Stomach (tissue), 4 donors: ENCODE results near the gene PLA2G5.

ENCODE experiments used
- CTCF ChIP-seq, 7 experiments: fragments of 450-650 bp in 4 of 7; fragments of 200-600 bp in 3 of 7; sonication (generic) in 3 of 7; IDR thresholded peaks; one replicate each; pipeline ENCODE4 v1.5.1; 2016 to 2019; ENCODE audit warnings: antibody characterized with exemption in 7 of 7, control low read depth in 2 of 7, mild to moderate bottlenecking in 1 of 7
- EP300 ChIP-seq: sonication (generic); formaldehyde crosslinking; IDR thresholded peaks from one replicate; pipeline ENCODE4 v1.6.1; 2017; ENCODE audit warnings: antibody characterized with exemption
- POLR2A ChIP-seq, 4 donors: fragments of 450-650 bp; IDR thresholded peaks; one replicate each; pipeline ENCODE4 v1.6.1; 2016; ENCODE audit warnings: antibody characterized with exemption in 4 of 4, control low read depth in 2 of 4, mild to moderate bottlenecking in 1 of 4, moderate library complexity in 1 of 4
- POLR2AphosphoS5 ChIP-seq, 3 donors: sonication (generic); formaldehyde crosslinking; IDR thresholded peaks; one replicate each; pipeline ENCODE4 v1.6.1; 2016; ENCODE audit warnings: antibody characterized with exemption in 3 of 3

- TF ChIP-seq CTCF (IDR thresholded peaks at IDR 0.05): no peak
- TF ChIP-seq POLR2AphosphoS5 (IDR thresholded peaks at IDR 0.05): no peak
- TF ChIP-seq POLR2A (IDR thresholded peaks at IDR 0.05): no peak
- no peak for TF ChIP-seq EP300
These were observed 10.7 kb downstream of the PLA2G5 start for GRCh38 chr1:20080441-20081352.
